Stimulated activated memory B cell treated with anti-CD40 and anti-IgM and Interleukin-4, amounts not matched to agents 10 μg/mL and 1 μg/mL and 100 μg/mL, for 72 hours (primary cell): ENCODE measurements around the gene UPK3BL1.
"Not testable (repeated sequence)": the region's sequence is repeated elsewhere in the genome, so short reads cannot be mapped to it uniquely, and the experiment has no call there.

Experiments used
- ATAC-seq: fragments of 150-1000 bp; cut with Tn5 transposase; 2 replicates; pipeline ENCODE4 v1.10.0; 2021
- H3K27ac Mint-ChIP-seq: one replicate; pipeline ENCODE4 v1.8.0; 2022; ENCODE audit warnings: mild to moderate bottlenecking, mixed read lengths
- H3K27me3 Mint-ChIP-seq: one replicate; pipeline ENCODE4 v1.8.0; 2022; ENCODE audit warnings: mixed read lengths
- H3K36me3 Mint-ChIP-seq: one replicate; pipeline ENCODE4 v1.8.0; 2022; ENCODE audit warnings: mixed read lengths
- H3K4me1 Mint-ChIP-seq: one replicate; pipeline ENCODE4 v1.8.0; 2022; ENCODE audit warnings: mixed read lengths
- H3K4me3 Mint-ChIP-seq: one replicate; pipeline ENCODE4 v1.8.0; 2022; ENCODE audit warnings: mild to moderate bottlenecking, moderate library complexity, mixed read lengths
- H3K9me3 Mint-ChIP-seq: one replicate; pipeline ENCODE4 v1.8.0; 2022; ENCODE audit warnings: mixed read lengths

The UPK3BL1 gene

GRCh38 chr7:102642691-102643090 is at the start of gene UPK3BL1:
TSS of gene UPK3BL1 (minus strand) at chr7:102642791. CDS start at chr7:102642741, 50 bp downstream.
- H3K36me3 Mint-ChIP-seq, ATAC-seq, H3K9me3 Mint-ChIP-seq, H3K4me1 Mint-ChIP-seq, H3K4me3 Mint-ChIP-seq, H3K27me3 Mint-ChIP-seq, H3K27ac Mint-ChIP-seq: not testable (repeated sequence)

- H3K4me3 Mint-ChIP-seq, ATAC-seq, H3K27me3 Mint-ChIP-seq, H3K9me3 Mint-ChIP-seq, H3K4me1 Mint-ChIP-seq, H3K36me3 Mint-ChIP-seq, H3K27ac Mint-ChIP-seq: not testable (repeated sequence)
Measured at GRCh38 chr7:102690602-102691001, 48.0 kb upstream of the UPK3BL1 start.

- peak; percentile 88 for ATAC-seq
- H3K9me3 Mint-ChIP-seq, H3K4me3 Mint-ChIP-seq, H3K36me3 Mint-ChIP-seq, H3K4me1 Mint-ChIP-seq, H3K27me3 Mint-ChIP-seq, H3K27ac Mint-ChIP-seq: not testable (repeated sequence)
Measured at GRCh38 chr7:102689436-102690282, 47.1 kb upstream of the UPK3BL1 start.

GRCh38 chr7:102688299-102689036 is 45.9 kb upstream of the UPK3BL1 start:
- H3K4me3 Mint-ChIP-seq, H3K36me3 Mint-ChIP-seq, H3K27ac Mint-ChIP-seq, H3K27me3 Mint-ChIP-seq, H3K4me1 Mint-ChIP-seq, H3K9me3 Mint-ChIP-seq: not testable (repeated sequence)
- ATAC-seq = peak; percentile 90

GRCh38 chr7:102682560-102682959 is 40.0 kb upstream of the UPK3BL1 start:
- not testable (repeated sequence) for H3K4me1 Mint-ChIP-seq, H3K36me3 Mint-ChIP-seq, H3K27ac Mint-ChIP-seq, H3K4me3 Mint-ChIP-seq, H3K27me3 Mint-ChIP-seq, ATAC-seq, H3K9me3 Mint-ChIP-seq

- H3K4me1 Mint-ChIP-seq, ATAC-seq, H3K27ac Mint-ChIP-seq: not testable (repeated sequence)
Measured at GRCh38 chr7:102680780-102681179, 38.2 kb upstream of the UPK3BL1 start.

GRCh38 chr7:102675545-102675944 is 33.0 kb upstream of the UPK3BL1 start:
- not testable (repeated sequence) for H3K4me3 Mint-ChIP-seq, H3K36me3 Mint-ChIP-seq, H3K9me3 Mint-ChIP-seq, H3K4me1 Mint-ChIP-seq, ATAC-seq, H3K27me3 Mint-ChIP-seq, H3K27ac Mint-ChIP-seq

More at GRCh38 chr7:102680780-102681179, 38.2 kb upstream of the UPK3BL1 start:
- not testable (repeated sequence) for H3K4me3 Mint-ChIP-seq, H3K27me3 Mint-ChIP-seq, H3K36me3 Mint-ChIP-seq, H3K9me3 Mint-ChIP-seq

GRCh38 chr7:102673447-102674067 is 31.0 kb upstream of the UPK3BL1 start:
- not testable (repeated sequence) for H3K9me3 Mint-ChIP-seq, H3K27ac Mint-ChIP-seq, H3K4me1 Mint-ChIP-seq, H3K4me3 Mint-ChIP-seq, ATAC-seq, H3K36me3 Mint-ChIP-seq, H3K27me3 Mint-ChIP-seq

GRCh38 chr7:102671956-102672307 is 29.3 kb upstream of the UPK3BL1 start:
- H3K4me3 Mint-ChIP-seq, H3K4me1 Mint-ChIP-seq, H3K27me3 Mint-ChIP-seq, H3K36me3 Mint-ChIP-seq, H3K9me3 Mint-ChIP-seq: not testable (repeated sequence)
- ATAC-seq = peak; percentile 24
- peak overlapping the region; percentile 68 for H3K27ac Mint-ChIP-seq

GRCh38 chr7:102671166-102671955 is 28.8 kb upstream of the UPK3BL1 start, which contains the start of gene POLR2J2:
TSS of gene POLR2J2 (minus strand) at chr7:102671663. CDS start at chr7:102671601, 62 bp downstream.
- Mint-ChIP-seq H3K27ac (peak within 1 kb of the TSS; percentile 68), H3K4me3 (peak within 1 kb of the TSS; percentile 80)
- peak; percentile 93 for ATAC-seq
- H3K27me3 Mint-ChIP-seq, H3K9me3 Mint-ChIP-seq, H3K36me3 Mint-ChIP-seq, H3K4me1 Mint-ChIP-seq: not testable (repeated sequence)

- H3K36me3 Mint-ChIP-seq, H3K27me3 Mint-ChIP-seq, H3K4me1 Mint-ChIP-seq, H3K4me3 Mint-ChIP-seq, ATAC-seq, H3K27ac Mint-ChIP-seq, H3K9me3 Mint-ChIP-seq: not testable (repeated sequence)
Measured at GRCh38 chr7:102667523-102667922, 24.9 kb upstream of the UPK3BL1 start.

GRCh38 chr7:102666850-102667249 is 24.3 kb upstream of the UPK3BL1 start:
- H3K4me1 Mint-ChIP-seq, ATAC-seq, H3K27ac Mint-ChIP-seq, H3K27me3 Mint-ChIP-seq, H3K36me3 Mint-ChIP-seq, H3K4me3 Mint-ChIP-seq, H3K9me3 Mint-ChIP-seq: not testable (repeated sequence)

- H3K27ac Mint-ChIP-seq, H3K4me3 Mint-ChIP-seq, ATAC-seq, H3K36me3 Mint-ChIP-seq, H3K9me3 Mint-ChIP-seq, H3K4me1 Mint-ChIP-seq, H3K27me3 Mint-ChIP-seq: not testable (repeated sequence)
Measured at GRCh38 chr7:102664765-102665164, 22.2 kb upstream of the UPK3BL1 start.

- H3K4me3 Mint-ChIP-seq, H3K9me3 Mint-ChIP-seq, H3K4me1 Mint-ChIP-seq, H3K36me3 Mint-ChIP-seq, H3K27me3 Mint-ChIP-seq, H3K27ac Mint-ChIP-seq, ATAC-seq: not testable (repeated sequence)
Measured at GRCh38 chr7:102649924-102650323, 7.3 kb upstream of the UPK3BL1 start, which contains the start of gene SPDYE2B. TSS of gene SPDYE2B (plus strand) at chr7:102650319. CDS start at chr7:102652349, 2,030 bp downstream.

GRCh38 chr7:102647813-102648212 is 5.2 kb upstream of the UPK3BL1 start:
- not testable (repeated sequence) for H3K4me3 Mint-ChIP-seq, ATAC-seq, H3K27ac Mint-ChIP-seq, H3K9me3 Mint-ChIP-seq, H3K27me3 Mint-ChIP-seq, H3K36me3 Mint-ChIP-seq, H3K4me1 Mint-ChIP-seq
